ENCODE results near the gene RASGRP4.

RASGRP4 gene

GRCh38 chr19:38389101-38389925, 36.7 kb downstream of the RASGRP4 start:
- DNase-seq (ENCODE audit: low read depth in 3 of 3) = no peak

GRCh38 chr19:38388349-38389100, 37.5 kb downstream of the RASGRP4 start, which contains the start of gene SPRED3:
SPRED3 (plus strand) TSS chr19:38388697; CDS start chr19:38390303, 1,606 bp downstream.
- DNase-seq (ENCODE audit: low read depth in 3 of 3) = no peak

GRCh38 chr19:38387550-38388348, 38.3 kb downstream of the RASGRP4 start, which contains the start of gene GGN:
GGN (minus strand) TSS chr19:38388034; CDS start chr19:38387261, 773 bp downstream.
- DNase-seq (ENCODE audit: low read depth in 3 of 3) = peak; percentile 63 to 70 (median 65)

- no peak for DNase-seq (ENCODE audit: low read depth in 3 of 3)
These were observed 39.0 kb downstream of the RASGRP4 start for GRCh38 chr19:38386971-38387549.

GRCh38 chr19:38386300-38386970, 39.6 kb downstream of the RASGRP4 start:
- no peak for DNase-seq (ENCODE audit: low read depth in 3 of 3)

- DNase-seq (ENCODE audit: low read depth in 3 of 3) = no peak
These were observed 40.2 kb downstream of the RASGRP4 start for GRCh38 chr19:38385804-38386257.

GRCh38 chr19:38385057-38385803, 40.8 kb downstream of the RASGRP4 start:
- DNase-seq (ENCODE audit: low read depth in 3 of 3) = no peak

- DNase-seq (ENCODE audit: low read depth in 3 of 3) = no peak
These were observed 41.6 kb downstream of the RASGRP4 start for GRCh38 chr19:38384209-38385027.

GRCh38 chr19:38383743-38384142, 42.3 kb downstream of the RASGRP4 start:
- no peak for DNase-seq (ENCODE audit: low read depth in 3 of 3)

GRCh38 chr19:38383184-38383583, 42.8 kb downstream of the RASGRP4 start:
- no peak for DNase-seq (ENCODE audit: low read depth in 3 of 3)

GRCh38 chr19:38381138-38381537, 44.9 kb downstream of the RASGRP4 start:
- no peak for DNase-seq (ENCODE audit: low read depth in 3 of 3)

GRCh38 chr19:38378866-38379265, 47.2 kb downstream of the RASGRP4 start:
- no peak for DNase-seq (ENCODE audit: low read depth in 3 of 3)

- no peak for DNase-seq (ENCODE audit: low read depth in 3 of 3)
These were observed 49.0 kb downstream of the RASGRP4 start for GRCh38 chr19:38377052-38377451.

- no peak for DNase-seq (ENCODE audit: low read depth in 3 of 3)
These were observed 49.4 kb downstream of the RASGRP4 start for GRCh38 chr19:38376576-38376975.

- no peak for DNase-seq (ENCODE audit: low read depth in 3 of 3)
These were observed 50.3 kb downstream of the RASGRP4 start for GRCh38 chr19:38375748-38376147.

GRCh38 chr19:38375098-38375493, 50.9 kb downstream of the RASGRP4 start:
- no peak for DNase-seq (ENCODE audit: low read depth in 3 of 3)

- DNase-seq (ENCODE audit: low read depth in 3 of 3) = peak; percentile 94 to 97 (median 95)
These were observed 51.5 kb downstream of the RASGRP4 start, which contains the start of gene PSMD8 for GRCh38 chr19:38374332-38375097. PSMD8 (plus strand) TSS chr19:38374571; CDS start chr19:38374602, 31 bp downstream.

- no peak for DNase-seq (ENCODE audit: low read depth in 3 of 3)
These were observed 52.1 kb downstream of the RASGRP4 start for GRCh38 chr19:38373907-38374331.

Data from stimulated activated CD4-positive, alpha-beta T cell treated with anti-CD3 and anti-CD28 coated beads, TNF-alpha, amount 100 ng/mL, for 4 hours (primary cell).